OCI-LY3 (cell line): ENCODE results near the gene S100A6.

Experiments
- H2AFZ ChIP-seq: fragments of 200-600, 300-600 bp; shearing (Covaris generic); 2 replicates; pipeline ENCODE4 v1.6.0; 2014; ENCODE audit warnings: antibody characterized with exemption, low read depth, low read length
- H3K27ac ChIP-seq: fragments of 200-600, 300-600 bp; sonication (generic); 2 replicates; pipeline ENCODE4 v1.5.1; 2014; ENCODE audit warnings: mild to moderate bottlenecking, low read length, moderate library complexity, mixed read lengths
- H3K27me3 ChIP-seq: fragments of 200-600, 300-600 bp; sonication (generic); 2 replicates; pipeline ENCODE4 v1.6.1; 2014; ENCODE audit warnings: low read depth, low read length, mixed read lengths
- H3K36me3 ChIP-seq: fragments of 200-600, 300-600 bp; sonication (generic); replicated peaks from 2 replicates; pipeline ENCODE3; 2014; ENCODE audit warnings: low read depth, low read length, mixed read lengths
- H3K4me1 ChIP-seq: fragments of 300-600, 200-600 bp; sonication (generic); 2 replicates; pipeline ENCODE4 v1.6.1; 2014; ENCODE audit warnings: low read length, mixed read lengths
- H3K4me2 ChIP-seq: fragments of 200-600, 300-600 bp; sonication (generic); 2 replicates; pipeline ENCODE4 v1.6.1; 2014; ENCODE audit warnings: low read length, mixed read lengths
- H3K4me3 ChIP-seq: fragments of 300-600, 200-600 bp; sonication (generic); 2 replicates; pipeline ENCODE4 v1.5.1; 2014; ENCODE audit warnings: antibody characterized with exemption, mild to moderate bottlenecking, low read length, moderate library complexity
- H3K79me2 ChIP-seq: fragments of 300-600, 200-600 bp; shearing (Covaris generic); 2 replicates; pipeline ENCODE4 v1.6.1; 2014; ENCODE audit warnings: mild to moderate bottlenecking, low read length, mixed read lengths
- H3K9ac ChIP-seq: fragments of 300-600, 200-600 bp; shearing (Covaris generic); 2 replicates; pipeline ENCODE4 v1.6.0; 2014; ENCODE audit warnings: mild to moderate bottlenecking, low read length, moderate library complexity
- H3K9me3 ChIP-seq: fragments of 200-600, 300-600 bp; shearing (Covaris generic); 2 replicates; pipeline ENCODE4 v1.6.1; 2014; ENCODE audit warnings: low read length, mixed read lengths; ENCODE audit not compliant: insufficient read depth
- H4K20me1 ChIP-seq: fragments of 200-600, 300-600 bp; sonication (generic); 2 replicates; pipeline ENCODE4 v1.6.1; 2016; ENCODE audit warnings: low read length, mixed read lengths; ENCODE audit not compliant: insufficient read depth
- CTCF ChIP-seq: fragments of 200-600, 300-600 bp; sonication (generic); IDR thresholded peaks from 2 replicates; pipeline ENCODE4 v1.5.1; 2014; ENCODE audit warnings: antibody characterized with exemption, low read length, low read depth
- EZH2phosphoT487 ChIP-seq: fragments of 200-600 bp; shearing (Covaris generic); IDR thresholded peaks from 2 replicates; pipeline ENCODE4 v1.6.1; 2018; ENCODE audit warnings: antibody characterized with exemption, mixed run types, low read depth

The S100A6 gene

GRCh38 chr1:153569465-153569864, 33.7 kb upstream of the S100A6 start:
- Histone ChIP-seq H4K20me1 (no peaks in the 10 kb centered on the region), H3K27ac (no peak overlapping the region), H2AFZ (peak overlapping the region; percentile 40; the same call in 1 of the 2 replicates), H3K4me3 (no peak overlapping the region), H3K27me3 (0 out of 2 replicates have a peak, but pooled peaks cover 5% of the 10 kb centered on the region), H3K4me1 (peaks cover 55% of the 10 kb centered on the region), H3K79me2 (no peaks in the 10 kb centered on the region), H3K4me2 (no peak overlapping the region), H3K36me3 (no peaks in the 10 kb centered on the region), H3K9ac (no peak overlapping the region), H3K9me3 (no peaks in the 10 kb centered on the region)
- no peak for TF ChIP-seq EZH2phosphoT487
- no peak for TF ChIP-seq CTCF

GRCh38 chr1:153568367-153569099, 32.7 kb upstream of the S100A6 start:
- Histone ChIP-seq H3K36me3 (no peaks in the 10 kb centered on the region), H3K4me3 (peak overlapping the region; percentile 73), H4K20me1 (no peaks in the 10 kb centered on the region), H3K9ac (peak overlapping the region; percentile 58), H3K27ac (no peak overlapping the region), H2AFZ (peak overlapping the region; percentile 99), H3K4me1 (peaks cover 54% of the 10 kb centered on the region), H3K27me3 (0 out of 2 replicates have a peak, but pooled peaks cover 5% of the 10 kb centered on the region), H3K4me2 (peak overlapping the region; percentile 89), H3K79me2 (no peaks in the 10 kb centered on the region), H3K9me3 (no peaks in the 10 kb centered on the region)
- TF ChIP-seq CTCF (peak; percentile 99), EZH2phosphoT487 (no peak)

- Histone ChIP-seq H3K9ac (peak overlapping the region; percentile 58; the same call in 1 of the 2 replicates), H3K4me2 (peak overlapping the region; percentile 89), H3K27ac (no peak overlapping the region)
Measured at GRCh38 chr1:153567621-153568366, 32.0 kb upstream of the S100A6 start.

More at GRCh38 chr1:153567621-153568366, 32.0 kb upstream of the S100A6 start:
- Histone ChIP-seq H3K36me3 (no peaks in the 10 kb centered on the region), H3K4me1 (peaks cover 47% of the 10 kb centered on the region), H3K27me3 (0 out of 2 replicates have a peak, but pooled peaks cover 5% of the 10 kb centered on the region), H4K20me1 (no peaks in the 10 kb centered on the region), H3K79me2 (no peaks in the 10 kb centered on the region), H2AFZ (peak overlapping the region; percentile 99), H3K4me3 (peak overlapping the region; percentile 73), H3K9me3 (no peaks in the 10 kb centered on the region)
- TF ChIP-seq CTCF (no peak), EZH2phosphoT487 (no peak)
